ENCODE results near the gene FYN.

FYN gene

GRCh38 chr6:111652156-111652555 lies 221.1 kb downstream of the FYN start:
- Histone ChIP-seq H3K4me3 (ENCODE audit: low read depth, low read length) (no peak overlapping the region), H3K4me1 (ENCODE audit: control insufficient read depth, insufficient read depth, low read length) (no peaks in the 10 kb centered on the region), H3K27ac (ENCODE audit: extremely low read depth, low read depth, low read length) (no peak overlapping the region), H3K9me3 (ENCODE audit: control insufficient read depth, insufficient read depth, low read depth, low read length) (no peaks in the 10 kb centered on the region), H3K36me3 (ENCODE audit: control insufficient read depth in 2 of 2, insufficient read depth in 1 of 2, low read length in 2 of 2) (no peaks in the 10 kb centered on the region)
- ChIA-PET POLR2A (no interaction called here), CTCF (no interaction called here)
- no peak for TF ChIP-seq KLF10 (tag by site-specific recombination; IDR thresholded peaks at IDR 0.05)
- TF ChIP-seq ZXDB (tag by site-specific recombination; IDR thresholded peaks at IDR 0.05): no peak
- no peak for TF ChIP-seq ZNF16 (tag by site-specific recombination; IDR thresholded peaks at IDR 0.05; ENCODE audit: low read depth)
- no peak for TF ChIP-seq ZNF148 (tag by site-specific recombination; IDR thresholded peaks at IDR 0.05; ENCODE audit: borderline replicate concordance)
- no peak for TF ChIP-seq PBX3 (CRISPR knock-in tag; IDR thresholded peaks at IDR 0.05)
- TF ChIP-seq ZNF639 (tag by site-specific recombination; IDR thresholded peaks at IDR 0.05): no peak
- no peak for TF ChIP-seq ZNF664 (tag by site-specific recombination; IDR thresholded peaks at IDR 0.05)
- no peak for TF ChIP-seq ZNF23 (tag by site-specific recombination; IDR thresholded peaks at IDR 0.05; ENCODE audit: borderline replicate concordance)
- TF ChIP-seq TCF7L2 (IDR thresholded peaks at IDR 0.05; ENCODE audit: borderline replicate concordance, low read depth, low read length): no peak
- no peak for TF ChIP-seq HOXC10 (CRISPR knock-in tag; IDR thresholded peaks at IDR 0.05)
- no peak for TF ChIP-seq ZNF354C (tag by site-specific recombination; IDR thresholded peaks at IDR 0.05; ENCODE audit: borderline replicate concordance, low read depth)
- no peak for TF ChIP-seq ZFP3 (tag by site-specific recombination; IDR thresholded peaks at IDR 0.05; ENCODE audit: low read depth)
- TF ChIP-seq ZNF518A (tag by site-specific recombination; conservative IDR thresholded peaks at IDR 0.05; ENCODE audit: low read depth): no peak
- TF ChIP-seq MYNN (tag by site-specific recombination; IDR thresholded peaks at IDR 0.05; ENCODE audit: borderline replicate concordance): no peak
- TF ChIP-seq ZNF169 (tag by site-specific recombination; IDR thresholded peaks at IDR 0.05): no peak

All from HEK293 (cell line).